GM18499 (cell line): ENCODE data around the gene ESRRB.

Experiments
- ATAC-seq: cut with Tn5 transposase; IDR thresholded peaks from one replicate; pipeline ENCODE4 v1.9.1; 2021; ENCODE audit warnings: moderate number of reproducible peaks; ENCODE audit not compliant: insufficient read depth, unreplicated experiment

The ESRRB gene

GRCh38 chr14:76351941-76352340, 24.0 kb upstream of the ESRRB start:
- no peak for ATAC-seq

- no peak for ATAC-seq
These were observed 23.2 kb upstream of the ESRRB start for GRCh38 chr14:76352639-76353281.

- ATAC-seq = no peak
These were observed 21.6 kb upstream of the ESRRB start for GRCh38 chr14:76354310-76354709.

GRCh38 chr14:76355771-76356170, 20.2 kb upstream of the ESRRB start:
- ATAC-seq = no peak

- ATAC-seq = no peak
These were observed 4.9 kb upstream of the ESRRB start for GRCh38 chr14:76371066-76371465.

DNA sequence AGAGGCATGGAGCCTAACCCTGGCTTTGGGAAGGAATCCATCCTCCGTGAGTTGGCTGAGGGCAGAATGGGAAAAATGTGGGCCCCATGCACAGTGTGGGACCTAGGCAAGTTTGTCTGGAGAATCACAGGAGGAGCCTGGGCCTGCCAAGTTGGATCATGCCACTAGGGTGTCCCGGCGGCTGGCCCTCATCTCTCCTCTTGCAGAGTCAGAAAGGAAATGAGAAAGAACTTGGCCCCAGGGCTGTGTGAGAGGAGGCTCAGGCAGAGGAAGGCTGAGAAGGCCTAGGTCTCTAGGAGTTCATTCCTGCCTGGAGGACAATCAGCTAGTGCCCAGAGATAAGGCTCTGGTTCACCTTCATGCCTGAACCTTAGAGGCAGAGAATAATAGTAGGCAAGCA, 2.5 kb upstream of the ESRRB start:
- no peak for ATAC-seq

DNA sequence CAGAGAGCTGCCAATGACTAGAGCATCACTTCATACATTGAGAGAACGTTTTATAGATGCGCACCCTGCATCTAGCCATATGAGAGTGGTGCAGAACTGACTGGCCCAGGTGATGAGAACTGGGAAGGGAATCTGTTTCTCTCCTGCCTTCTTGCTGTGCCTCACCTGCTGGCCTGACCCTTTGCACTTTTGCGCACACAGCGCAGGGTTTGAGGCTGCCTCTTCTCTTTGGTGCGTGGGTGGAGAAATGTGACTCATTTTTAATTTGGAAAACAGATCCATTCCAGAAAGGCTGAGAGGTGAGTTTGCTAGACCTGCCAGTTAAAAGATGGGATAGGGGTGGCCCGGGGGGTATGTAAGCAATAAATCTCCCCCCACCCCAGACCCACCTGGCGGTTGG, 453 bp upstream of the ESRRB start:
- ATAC-seq = no peak

DNA sequence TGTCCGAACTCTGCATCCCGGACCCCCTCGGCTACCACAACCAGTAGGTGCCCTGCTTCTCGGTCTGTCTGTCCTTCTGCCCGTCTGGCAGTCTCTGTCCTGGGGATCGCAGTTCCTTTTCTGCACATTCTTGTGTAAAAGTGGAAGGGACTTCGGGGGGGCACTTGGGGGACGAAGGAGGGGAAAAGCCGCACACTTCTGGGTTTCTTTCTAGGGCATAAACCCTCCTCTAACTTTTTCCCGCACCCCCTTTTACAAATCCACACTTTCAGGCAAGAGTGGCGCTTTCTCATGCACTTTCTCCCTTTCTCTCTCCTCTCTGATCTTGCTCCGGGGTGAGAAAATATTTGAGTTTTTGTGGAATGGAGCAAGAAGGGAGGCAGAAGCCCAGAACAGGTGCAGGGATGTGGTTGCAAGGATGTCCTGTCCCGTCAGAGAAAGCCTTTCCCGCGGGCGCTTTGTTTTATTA, 506 bp downstream of the ESRRB start:
- no peak for ATAC-seq

DNA sequence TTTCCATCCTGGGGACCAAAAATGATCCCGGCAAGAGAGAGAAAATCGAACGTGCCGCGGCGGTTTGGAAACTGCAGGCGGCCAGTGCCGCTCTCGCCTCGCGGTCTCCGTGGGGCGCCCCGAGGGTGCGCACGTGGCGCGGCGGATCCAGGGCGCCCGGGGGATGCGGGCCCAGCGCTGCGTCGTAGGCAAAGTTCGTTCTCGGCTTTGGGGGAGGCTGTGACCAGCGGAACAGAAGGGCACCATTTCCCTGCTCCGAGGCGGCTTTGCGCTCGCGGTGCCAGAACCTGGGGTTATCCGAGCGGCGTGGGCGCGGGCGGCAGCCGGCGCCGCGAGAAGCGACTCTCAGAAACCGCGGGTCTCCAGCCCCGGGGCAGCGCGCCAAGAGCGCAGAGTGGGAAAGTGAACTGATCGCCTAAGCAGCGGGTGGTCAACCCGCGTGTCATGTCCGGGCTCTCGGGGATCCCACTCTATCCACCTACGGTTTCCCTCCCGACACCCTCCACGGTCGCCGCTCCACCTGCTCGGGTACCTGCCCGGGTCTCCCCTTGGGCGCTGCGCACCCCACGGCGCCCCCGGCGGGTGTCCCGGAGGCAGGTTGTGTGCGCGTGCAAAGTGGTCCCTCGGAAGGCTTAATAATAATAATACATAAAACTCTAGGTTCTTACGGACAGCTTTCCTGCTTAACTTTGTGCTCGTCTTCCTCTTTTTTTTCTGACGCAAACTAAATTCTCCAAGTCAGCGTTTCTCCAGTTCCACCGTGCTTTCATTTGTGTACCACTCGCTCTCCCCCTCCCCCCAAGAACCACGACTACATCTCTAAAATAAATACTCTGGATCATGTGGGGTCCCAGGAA, 1.2 kb downstream of the ESRRB start:
- ATAC-seq = no peak

GRCh38 chr14:76377735-76378074, 1.8 kb downstream of the ESRRB start:
- no peak for ATAC-seq

- ATAC-seq = no peak
These were observed 5.1 kb downstream of the ESRRB start for GRCh38 chr14:76380991-76381390.

DNA sequence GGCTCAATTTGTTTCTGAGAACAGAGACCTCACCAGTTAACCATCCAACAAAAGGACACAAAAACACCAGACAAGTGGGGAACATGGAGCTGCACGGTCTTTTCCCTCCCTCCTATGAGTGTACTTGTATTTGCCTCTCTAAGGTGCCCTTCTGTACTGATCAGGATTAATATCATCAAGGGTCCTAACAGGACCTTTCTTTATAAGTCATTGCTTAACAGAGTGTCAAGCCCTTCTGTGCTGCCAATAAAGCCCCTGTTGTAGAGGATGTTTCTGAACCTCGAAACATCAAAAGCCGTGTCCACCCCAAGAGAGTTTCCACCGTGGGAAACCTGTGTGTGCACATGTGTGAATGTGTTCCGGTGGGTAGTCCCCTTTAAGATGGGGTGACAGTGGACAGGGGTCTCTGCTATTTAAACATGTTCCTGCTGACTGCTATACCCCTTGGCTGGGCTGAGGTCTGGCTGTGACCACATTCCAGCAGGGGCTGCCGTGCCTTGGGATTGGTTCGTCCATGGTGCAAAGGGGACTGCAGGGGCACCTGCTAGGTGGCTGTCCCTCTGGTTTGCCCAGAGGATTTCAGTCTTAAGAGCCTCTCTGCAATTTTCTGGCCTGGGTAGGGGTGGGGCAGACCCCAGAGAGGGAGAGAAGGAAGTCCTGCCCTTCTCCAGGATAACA, 6.0 kb downstream of the ESRRB start:
- no peak for ATAC-seq

DNA sequence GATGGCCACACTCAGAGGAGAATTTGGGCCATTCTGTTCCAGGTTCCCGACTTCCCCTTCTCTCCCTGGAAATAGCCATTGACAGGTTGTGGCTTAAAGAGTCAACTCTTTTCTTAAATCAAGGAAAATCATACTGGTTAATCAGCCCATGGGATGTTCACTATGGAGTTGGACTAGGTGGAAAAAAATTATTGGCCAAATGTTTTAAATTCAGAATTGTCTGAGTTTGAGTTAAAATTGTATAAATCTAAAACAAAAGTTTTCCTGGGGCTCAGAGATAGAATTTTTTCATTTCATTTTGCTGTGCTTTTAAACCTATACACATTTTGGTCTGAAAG, 6.5 kb downstream of the ESRRB start:
- no peak for ATAC-seq

GRCh38 chr14:76385435-76385834, 9.5 kb downstream of the ESRRB start:
- no peak for ATAC-seq

DNA sequence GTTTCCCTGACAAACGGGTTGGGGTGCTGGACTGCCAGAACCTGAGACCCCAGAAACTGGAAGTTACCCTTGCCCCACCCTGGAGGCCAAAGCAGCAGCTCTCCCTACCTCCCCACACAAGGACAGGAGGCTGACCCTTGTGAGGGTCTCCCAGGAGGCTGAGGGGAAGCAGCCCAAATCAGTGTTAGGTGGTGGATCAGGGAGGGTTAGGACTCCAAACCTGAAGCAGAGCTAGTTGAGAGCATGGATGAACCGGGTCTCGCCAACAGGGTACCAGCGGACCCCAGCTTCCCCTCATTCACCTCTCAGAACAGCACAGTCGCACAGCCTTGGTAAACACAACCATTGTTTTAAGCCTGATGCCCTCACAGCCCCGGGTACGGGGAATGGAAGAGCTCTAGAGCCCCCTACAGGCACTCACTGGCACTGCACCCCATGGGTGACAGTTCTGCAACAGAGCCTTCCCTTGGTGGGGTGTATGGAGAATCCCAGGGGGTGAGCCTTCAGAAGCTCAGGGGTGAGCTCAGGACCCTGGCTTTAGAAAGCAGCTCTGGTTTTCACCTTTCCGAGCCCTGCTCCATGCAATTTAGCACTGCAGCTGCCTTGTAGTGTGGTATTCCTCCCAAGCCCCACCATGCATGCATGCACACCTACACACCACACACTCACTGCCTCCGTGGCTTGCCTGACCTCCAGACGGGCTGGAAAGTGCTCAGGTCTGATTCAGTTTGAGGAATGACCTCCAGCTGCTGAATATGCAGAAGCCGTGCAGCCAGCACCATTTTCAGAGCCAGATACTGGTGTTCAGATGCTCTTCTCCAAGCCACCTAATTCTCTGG, 11.2 kb downstream of the ESRRB start:
- ATAC-seq = no peak

DNA sequence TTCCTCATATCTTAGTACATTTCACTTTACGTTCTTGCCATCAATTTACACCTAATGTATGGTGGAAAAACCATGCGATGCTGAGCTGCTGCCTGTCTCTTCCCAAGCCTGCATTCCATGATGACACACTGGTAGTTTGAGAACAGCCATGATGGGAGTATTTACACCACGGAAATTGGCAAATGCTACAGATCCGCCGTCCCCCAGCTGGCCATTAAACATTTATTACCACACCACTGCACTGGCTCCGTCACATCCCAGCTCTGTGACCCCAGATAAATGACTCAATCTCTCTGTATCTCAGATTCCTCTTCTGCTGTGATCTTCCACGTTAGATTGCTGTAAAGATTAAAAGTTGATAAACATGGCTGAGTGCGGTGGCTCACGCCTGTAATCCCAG, 13.9 kb downstream of the ESRRB start:
- ATAC-seq = no peak

- no peak for ATAC-seq
These were observed 14.7 kb downstream of the ESRRB start for GRCh38 chr14:76390621-76391020.

DNA sequence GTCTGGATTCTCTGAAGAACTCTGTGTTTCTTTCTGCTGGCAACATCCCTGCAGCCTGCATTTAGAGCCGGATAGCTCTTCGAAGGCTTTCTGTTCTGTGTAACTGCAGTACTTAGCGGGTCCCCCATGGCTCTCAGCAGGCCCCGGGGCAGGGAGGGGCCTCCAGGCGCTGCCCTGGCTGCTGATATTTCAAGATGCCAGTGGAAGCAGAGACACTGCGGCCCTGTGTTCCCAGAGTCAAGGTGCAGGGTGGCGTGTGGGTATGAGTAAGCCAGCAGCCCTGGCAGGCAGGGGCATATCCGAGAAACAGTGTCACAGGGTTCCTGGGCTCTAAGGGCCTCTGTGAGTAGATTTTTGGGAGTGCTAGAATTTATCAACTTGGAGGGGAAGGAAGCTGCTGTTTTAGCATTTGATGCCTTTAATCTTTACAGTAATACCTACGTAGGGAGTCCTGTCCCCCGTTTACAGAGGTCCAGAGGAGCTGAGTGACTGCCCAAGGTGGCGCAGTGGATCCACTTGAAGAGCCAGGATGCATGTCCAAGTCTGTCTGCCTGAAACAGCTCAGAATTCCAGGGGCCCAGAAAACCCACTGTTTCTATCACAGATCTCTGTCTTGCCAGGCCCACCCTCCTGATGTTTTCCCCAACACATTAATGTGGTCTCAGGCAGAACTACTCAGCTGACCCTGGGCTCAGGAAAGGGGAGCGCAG, 16.2 kb downstream of the ESRRB start:
- no peak for ATAC-seq

GRCh38 chr14:76394569-76394968, 18.6 kb downstream of the ESRRB start:
- no peak for ATAC-seq

DNA sequence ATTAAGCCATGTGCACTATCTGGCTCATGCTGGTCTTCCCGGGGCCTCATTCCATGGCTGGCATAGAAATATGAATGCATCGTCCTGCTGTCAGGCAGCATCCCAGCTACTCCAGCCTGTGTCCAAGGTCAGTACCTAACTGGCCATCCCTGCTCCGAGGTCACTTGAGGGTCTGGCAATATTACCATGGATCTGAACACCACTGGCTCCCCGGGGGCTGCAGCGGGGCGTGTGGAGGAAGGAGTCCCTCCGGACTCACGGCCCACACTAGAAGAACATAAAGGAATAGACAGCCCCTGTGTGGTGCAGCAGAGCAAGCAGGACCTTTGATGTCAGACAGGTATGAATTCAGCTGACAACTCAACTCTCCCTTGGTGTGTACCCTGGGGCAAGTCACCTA, 19.2 kb downstream of the ESRRB start:
- ATAC-seq = no peak
